Measurements from ENCODE around the gene UFSP2. TPM values are rescaled to one million over a fixed set of nuclear protein-coding genes. Genes with fewer than 3 reads are reported as not detected.

UFSP2 gene
- total and polyA plus RNA-seq, 4 donors: 12.2 to 17.2 (median 14.7) TPM

- H3K27me3 ChIP-seq (ENCODE audit: control insufficient read depth in 4 of 4, insufficient read depth in 4 of 4, low read length in 3 of 4): no peaks in the 10 kb centered on the region
- no peak overlapping the region for H3K9ac ChIP-seq (ENCODE audit: low read depth in 1 of 2, low read length in 2 of 2)
- no peak overlapping the region for H3K27ac ChIP-seq (ENCODE audit: low read depth in 1 of 2, low read length in 2 of 2)
- 94% methylated on average over 6 of the region's 6 CpGs for WGBS
- H3K4me1 ChIP-seq (ENCODE audit: control insufficient read depth in 4 of 4, insufficient read depth in 4 of 4, low read length in 3 of 4): no peaks in the 10 kb centered on the region
- no peak for DNase-seq (ENCODE audit: low spot score)
- no peak overlapping the region for H3K4me3 ChIP-seq (ENCODE audit: low read depth in 1 of 3, low read length in 3 of 3)
- no peak for TF ChIP-seq GABPA (IDR thresholded peaks at IDR 0.05 in 1 of 2, conservative IDR thresholded peaks at IDR 0.05 in 1 of 2)
- no peak for TF ChIP-seq YY1 (IDR thresholded peaks at IDR 0.05)
- TF ChIP-seq FOXA2 (IDR thresholded peaks at IDR 0.05): no peak
- no peak for TF ChIP-seq JUND (IDR thresholded peaks at IDR 0.05)
- no peak for TF ChIP-seq TAF1 (conservative IDR thresholded peaks at IDR 0.05)
- TF ChIP-seq HNF4A (conservative IDR thresholded peaks at IDR 0.05): no peak
- TF ChIP-seq REST (IDR thresholded peaks at IDR 0.05): no peak
- no peak for TF ChIP-seq NR2F2 (IDR thresholded peaks at IDR 0.05)
- TF ChIP-seq FOXA1 (IDR thresholded peaks at IDR 0.05): no peak
- TF ChIP-seq SP1 (IDR thresholded peaks at IDR 0.05): no peak
- TF ChIP-seq EGR1 (IDR thresholded peaks at IDR 0.05; ENCODE audit: low read depth in 2 of 2): no peak
- TF ChIP-seq HNF4G (IDR thresholded peaks at IDR 0.05): no peak
- TF ChIP-seq CTCF (IDR thresholded peaks at IDR 0.05; ENCODE audit: low read depth, low read length, missing input control): no peak
- TF ChIP-seq ATF3 (IDR thresholded peaks at IDR 0.05): no peak
- no peak for TF ChIP-seq RAD21 (IDR thresholded peaks at IDR 0.05)
- TF ChIP-seq ZBTB33 (IDR thresholded peaks at IDR 0.05): no peak
- no peak for TF ChIP-seq RXRA (IDR thresholded peaks at IDR 0.05)
- no peak for TF ChIP-seq MAX (IDR thresholded peaks at IDR 0.05)
- no peaks in the 10 kb centered on the region for H3K9me3 ChIP-seq (ENCODE audit: control insufficient read depth in 4 of 4, low read length in 3 of 4)
- no peaks in the 10 kb centered on the region for H3K36me3 ChIP-seq (ENCODE audit: control insufficient read depth in 4 of 4, insufficient read depth in 3 of 4, low read depth in 1 of 4, low read length in 3 of 4)
These were observed 34.8 kb downstream of the UFSP2 start for GRCh38 chr4:185390941-185391340.

Measured in liver (tissue), 9 donors.